Measurements from ENCODE around the gene SYT9. TPM values are rescaled to one million over a fixed set of nuclear protein-coding genes. Genes with fewer than 3 reads are reported as not detected.

Gene SYT9, protein sequence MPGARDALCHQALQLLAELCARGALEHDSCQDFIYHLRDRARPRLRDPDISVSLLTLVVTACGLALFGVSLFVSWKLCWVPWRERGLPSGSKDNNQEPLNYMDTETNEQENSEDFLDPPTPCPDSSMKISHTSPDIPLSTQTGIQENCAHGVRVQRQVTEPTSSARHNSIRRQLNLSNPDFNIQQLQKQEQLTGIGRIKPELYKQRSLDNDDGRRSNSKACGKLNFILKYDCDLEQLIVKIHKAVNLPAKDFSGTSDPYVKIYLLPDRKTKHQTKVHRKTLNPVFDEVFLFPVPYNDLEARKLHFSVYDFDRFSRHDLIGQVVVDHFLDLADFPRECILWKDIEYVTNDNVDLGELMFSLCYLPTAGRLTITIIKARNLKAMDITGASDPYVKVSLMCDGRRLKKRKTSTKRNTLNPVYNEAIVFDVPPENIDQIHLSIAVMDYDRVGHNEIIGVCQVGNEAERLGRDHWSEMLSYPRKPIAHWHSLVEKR
- not detected in 2 replicates for total RNA-seq

DNA sequence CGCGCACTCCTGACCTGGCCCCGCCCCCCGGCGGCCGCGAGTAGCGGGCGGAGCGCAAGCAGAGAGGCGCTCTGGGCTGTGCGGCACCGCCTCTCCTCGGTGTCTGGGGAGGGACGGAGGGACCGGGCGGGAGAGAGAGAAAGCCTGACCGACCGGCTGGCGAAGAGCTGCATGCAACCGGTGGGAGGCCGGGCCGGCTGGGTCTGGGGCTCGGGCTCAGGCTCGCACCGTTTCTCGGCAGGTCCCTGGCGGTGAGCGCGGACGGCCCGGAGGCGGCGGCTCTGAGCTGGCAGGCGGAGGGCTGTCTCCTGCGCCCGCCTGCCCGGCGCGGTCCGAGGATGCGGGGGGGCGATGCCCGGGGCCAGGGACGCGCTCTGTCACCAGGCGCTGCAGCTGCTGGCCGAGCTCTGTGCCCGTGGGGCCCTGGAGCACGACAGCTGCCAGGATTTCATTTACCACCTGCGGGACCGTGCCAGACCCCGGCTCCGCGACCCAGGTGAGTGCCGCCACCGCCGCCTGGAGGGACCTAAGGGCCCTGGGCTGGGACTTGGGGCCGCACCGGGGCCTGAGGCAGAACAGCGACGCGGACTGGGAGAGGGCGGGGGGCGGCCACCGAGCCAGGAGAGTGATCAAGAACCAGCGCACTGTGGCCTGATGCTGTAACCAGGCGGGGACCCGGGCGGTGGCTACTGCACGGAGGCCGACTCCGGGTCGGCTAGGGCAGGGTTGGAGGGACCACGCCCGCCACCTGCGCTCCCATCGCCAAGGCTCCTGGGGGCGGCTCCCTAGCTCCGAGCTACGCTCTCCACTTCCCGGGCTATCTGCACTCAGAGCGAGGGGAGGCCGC is at the start of gene SYT9:
Gene SYT9 (plus strand): TSS at position 69 of the 847 bp plus-strand sequence. CDS start 283 bp downstream, at position 352.

DNA sequence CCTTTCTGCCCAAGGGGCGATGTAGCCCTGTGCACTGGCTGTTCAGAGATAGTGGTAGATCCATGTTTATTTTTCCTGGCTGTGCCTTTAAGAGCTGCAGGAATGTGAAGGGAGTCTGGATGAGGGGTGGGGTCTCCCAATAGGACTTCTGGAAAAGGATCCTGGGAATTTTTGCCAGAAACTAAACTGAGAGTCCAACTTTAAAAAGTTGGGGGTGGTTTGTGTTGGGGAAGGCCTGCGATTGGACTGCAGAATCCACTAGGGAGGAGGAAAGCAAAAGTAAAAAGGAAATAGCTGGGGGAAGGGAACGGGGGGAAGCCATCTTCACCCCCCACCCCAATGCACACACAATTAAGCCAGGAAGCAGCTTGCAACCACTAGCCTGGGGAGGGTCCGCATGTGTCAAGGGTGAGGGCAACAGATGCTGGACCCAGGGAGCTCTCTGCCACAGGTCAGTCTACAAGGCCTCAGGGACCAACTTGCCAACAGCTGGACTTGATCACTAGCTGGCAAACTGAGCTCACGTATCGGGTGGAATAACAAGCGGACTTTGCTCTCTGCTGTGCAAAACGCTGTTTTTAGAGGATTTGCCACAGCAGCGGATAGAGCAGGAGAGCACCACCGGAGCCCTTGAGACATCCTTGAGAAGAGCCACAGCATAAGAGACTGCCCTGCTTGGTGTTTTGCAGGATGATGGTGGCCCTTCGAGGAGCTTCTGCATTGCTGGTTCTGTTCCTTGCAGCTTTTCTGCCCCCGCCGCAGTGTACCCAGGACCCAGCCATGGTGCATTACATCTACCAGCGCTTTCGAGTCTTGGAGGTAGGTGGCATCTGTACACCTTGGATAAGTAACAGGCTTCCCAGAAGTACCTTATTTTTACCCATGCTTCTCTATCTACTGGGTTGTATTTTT is 233.7 kb downstream of the SYT9 start, which contains the start of gene OLFML1:
Gene OLFML1 (plus strand): TSS at position 321 of the 912 bp plus-strand sequence. CDS start 370 bp downstream, at position 691.

DNA sequence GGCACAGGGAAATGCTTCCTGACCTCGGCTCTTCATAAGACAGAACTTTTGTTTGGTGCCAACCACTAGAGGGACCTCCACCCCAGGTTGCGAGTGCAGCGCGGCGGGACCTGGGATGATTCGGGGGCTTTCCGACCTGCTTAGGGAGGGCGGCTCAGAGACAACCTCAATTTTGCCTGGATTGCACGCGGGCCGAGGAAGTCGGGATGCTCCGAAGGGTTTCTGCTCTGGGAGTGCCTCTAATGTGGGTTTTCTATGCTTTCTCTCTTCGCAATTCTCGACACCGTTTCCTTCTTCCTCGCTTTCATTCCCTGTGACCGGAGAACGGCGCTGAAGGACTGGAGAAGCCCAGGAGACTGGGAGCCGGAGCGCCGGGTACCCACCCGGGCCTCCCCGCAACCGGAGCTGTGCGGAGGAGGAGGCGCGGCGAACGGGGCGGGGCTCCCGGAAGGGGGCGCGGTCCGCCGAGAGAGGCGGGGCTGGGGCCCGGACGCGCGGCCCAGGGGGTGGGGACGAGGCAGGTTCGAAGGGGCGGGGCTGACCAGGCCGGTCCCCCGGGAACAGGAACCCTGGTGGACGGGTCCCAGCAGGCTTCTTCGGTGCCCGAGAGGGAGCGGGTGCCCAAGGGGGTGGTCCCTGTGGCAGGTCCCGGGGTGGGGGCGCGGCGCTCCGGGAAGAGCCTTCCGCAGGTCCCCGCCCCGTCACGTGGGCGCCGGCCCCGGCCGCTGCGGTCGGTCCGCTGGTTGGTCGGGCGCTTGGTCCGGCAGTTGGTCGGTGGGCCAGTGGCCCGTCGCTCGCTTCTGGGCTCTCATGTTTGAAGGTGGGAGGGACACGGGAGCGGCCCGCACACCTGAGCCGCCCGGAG is 261.8 kb downstream of the SYT9 start, which contains the start of gene PPFIBP2:
Gene PPFIBP2 (plus strand): TSS at position 766 of the 865 bp plus-strand sequence. CDS start 35,477 bp downstream, outside the sequence.

Other genes with a start within 250 kb of the SYT9 start
- 8.0 and 19.6 TPM in 2 replicates for gene ZNF214, start 231.6 kb upstream of the SYT9 start, total RNA-seq
- gene NLRP14, start 231.4 kb upstream of the SYT9 start, total RNA-seq = 0.09 and 0.16 TPM in 2 replicates
- not detected in 2 replicates for gene RBMXL2, start 162.9 kb upstream of the SYT9 start, total RNA-seq
- 7.1 and 16.4 TPM in 2 replicates for gene OLFML1, start 233.6 kb downstream of the SYT9 start, total RNA-seq

All from bronchial smooth muscle cell (primary cell).